ENCODE results near the gene KRT85.

The KRT85 gene

DNA sequence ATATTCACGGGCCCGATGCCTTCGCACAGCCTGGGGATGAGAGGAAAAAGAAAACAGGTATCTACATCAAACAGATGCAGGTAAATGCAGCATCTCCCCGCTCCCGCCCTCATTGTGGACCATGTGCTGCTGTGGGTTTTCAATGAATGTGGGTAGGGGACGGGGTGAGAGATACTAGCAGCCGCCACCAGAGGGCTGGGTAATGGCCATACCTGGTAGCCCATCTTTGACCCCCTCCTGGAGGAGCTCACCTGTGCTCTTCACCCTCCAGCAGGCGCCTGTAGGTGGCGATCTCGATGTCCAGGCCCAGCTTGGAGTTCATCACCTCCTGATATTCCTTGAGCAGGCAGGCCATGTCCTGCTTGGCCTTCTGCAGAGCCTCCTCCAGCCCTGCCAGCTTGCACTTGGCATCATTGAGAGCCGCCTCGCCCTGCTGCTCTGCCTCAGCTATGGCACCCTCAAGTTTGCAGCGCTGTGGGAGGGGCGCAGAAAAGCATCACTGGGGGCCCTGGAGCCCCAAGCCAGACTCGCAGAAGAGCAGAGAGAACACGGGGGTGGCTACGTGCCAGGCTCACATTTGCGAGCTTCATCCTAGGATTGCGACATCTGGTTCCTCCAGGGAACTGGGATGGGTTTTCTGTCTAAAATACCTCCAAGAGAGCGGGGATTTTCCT lies 28.6 kb upstream of the KRT85 start:
- H3K4me3 ChIP-seq (ENCODE audit: low read depth, low read length): no peak overlapping the region

DNA sequence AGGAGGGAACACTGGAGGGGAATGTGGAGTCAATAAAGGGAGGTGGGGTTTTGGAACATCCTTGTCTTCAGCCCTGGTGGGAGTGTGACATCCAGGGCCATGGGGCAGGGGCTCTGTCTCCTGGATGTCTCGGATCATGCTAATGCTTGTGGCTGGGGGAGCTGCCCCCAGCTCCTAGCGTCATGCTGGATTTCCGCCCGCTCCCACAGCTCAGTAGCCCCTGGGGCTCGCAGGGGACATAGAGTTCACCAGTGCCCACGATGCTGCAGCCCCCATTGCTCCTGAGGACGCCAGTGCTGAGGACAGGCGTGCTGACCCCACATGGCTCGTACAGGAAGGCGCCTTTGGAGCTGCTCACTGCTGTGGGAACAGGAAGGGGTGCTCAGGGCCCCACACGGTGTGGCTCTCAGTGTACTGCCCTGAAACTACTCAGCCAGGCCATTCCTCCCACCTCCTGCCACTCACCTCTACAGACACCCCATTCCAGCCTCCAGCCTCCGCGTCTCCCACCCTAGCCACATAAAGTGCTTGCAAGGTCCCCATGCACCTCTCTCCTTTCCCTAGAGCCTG lies 27.6 kb upstream of the KRT85 start:
- no peak overlapping the region for H3K4me3 ChIP-seq (ENCODE audit: low read depth, low read length)

DNA sequence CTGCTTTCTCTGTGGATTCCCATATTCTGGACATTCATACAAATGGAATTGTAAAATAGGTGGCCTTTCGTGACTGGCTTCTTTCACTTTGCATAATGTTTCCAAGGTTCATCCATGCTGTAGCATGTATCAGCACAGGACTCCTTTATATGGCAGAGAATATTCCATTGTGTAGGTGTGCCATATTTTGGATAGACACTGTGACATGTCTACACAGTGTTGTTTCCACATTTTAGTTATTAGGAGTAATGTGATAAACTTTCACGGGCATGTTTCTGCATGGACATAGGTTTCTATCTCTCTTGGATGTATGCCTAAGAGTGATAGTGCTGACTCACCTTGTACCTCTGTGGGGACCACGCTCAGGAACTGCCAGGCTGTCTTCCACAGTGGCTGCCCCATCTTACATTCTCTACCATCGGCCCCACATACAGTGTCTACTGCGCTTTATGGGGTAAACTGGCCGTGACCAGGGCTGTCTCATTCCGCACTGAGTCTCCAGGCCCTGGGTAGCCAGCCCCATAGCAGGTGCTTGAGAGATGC lies 25.3 kb upstream of the KRT85 start:
- no peak overlapping the region for H3K4me3 ChIP-seq (ENCODE audit: low read depth, low read length)

GRCh38 chr12:52391618-52392002 lies 24.3 kb upstream of the KRT85 start:
- H3K4me3 ChIP-seq (ENCODE audit: low read depth, low read length): no peak overlapping the region

DNA sequence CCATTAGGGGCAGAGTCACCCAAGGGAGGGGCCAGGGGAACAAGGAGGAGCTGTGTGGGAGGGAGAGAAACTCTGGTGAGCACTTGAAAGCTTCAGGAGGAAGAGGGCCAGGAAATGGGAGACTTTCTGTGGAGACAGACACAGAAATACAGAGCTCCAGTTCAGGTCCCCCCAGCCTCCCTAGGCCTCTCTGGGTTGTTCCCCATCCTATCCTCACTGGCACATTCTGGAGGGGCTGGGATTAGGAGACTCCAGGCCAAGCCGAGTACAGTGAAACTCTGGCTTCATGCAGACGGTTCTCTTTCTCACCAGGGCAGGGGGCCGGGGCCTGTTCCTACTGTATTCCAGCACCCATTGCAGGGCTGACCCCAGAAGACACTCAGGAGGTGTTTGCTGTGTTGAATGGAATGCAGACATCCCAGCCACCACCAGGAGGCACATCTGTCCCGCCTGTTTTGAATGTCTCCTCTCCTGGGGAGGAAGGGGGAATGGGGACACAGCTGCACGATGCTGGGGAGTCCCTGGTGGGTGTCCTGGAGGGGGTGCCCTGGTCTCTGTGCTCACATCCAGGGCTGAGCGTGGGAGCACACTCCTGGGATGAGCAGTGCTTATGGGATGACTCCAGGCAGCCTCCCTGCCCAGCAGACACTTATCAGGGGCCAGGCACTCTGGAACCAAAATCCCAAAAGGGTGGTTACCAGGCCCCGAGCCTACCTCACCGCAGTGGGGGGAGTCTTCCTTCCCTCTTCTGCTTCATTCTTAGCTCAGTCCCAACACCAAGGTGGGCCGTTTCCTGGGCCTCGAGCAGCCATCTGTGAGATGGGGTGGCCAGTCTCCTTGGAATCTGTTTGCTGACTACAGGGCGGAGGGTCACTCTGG lies 23.7 kb upstream of the KRT85 start:
- H3K4me3 ChIP-seq (ENCODE audit: low read depth, low read length): no peak overlapping the region

- no peak overlapping the region for H3K4me3 ChIP-seq (ENCODE audit: low read depth, low read length)
Measured at GRCh38 chr12:52389313-52390207, 22.3 kb upstream of the KRT85 start.

DNA sequence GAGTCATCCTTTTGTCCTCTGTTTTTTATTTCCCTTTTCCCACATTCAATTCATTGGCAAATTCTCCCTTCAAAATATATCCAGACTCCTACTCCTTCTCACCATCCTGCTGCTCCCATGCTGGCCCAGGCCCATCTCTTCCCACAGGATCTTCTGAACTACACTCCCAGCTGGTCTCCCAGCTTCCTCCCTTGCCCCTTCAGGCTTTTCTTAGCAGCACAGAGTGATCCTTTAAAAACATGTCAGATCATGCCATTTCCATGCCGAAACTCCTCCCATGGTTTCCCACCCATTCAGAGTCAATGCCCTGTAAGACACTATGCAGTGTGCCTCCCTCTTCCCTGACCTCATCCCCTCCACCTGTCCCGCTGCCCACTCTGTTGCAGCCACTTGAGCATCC lies 20.6 kb upstream of the KRT85 start:
- no peak overlapping the region for H3K4me3 ChIP-seq (ENCODE audit: low read depth, low read length)

- no peak within 1 kb of the TSS for H3K4me3 ChIP-seq (ENCODE audit: low read depth, low read length)
Measured at GRCh38 chr12:52385226-52385702, 18.0 kb upstream of the KRT85 start, which contains the start of gene KRT84. Gene KRT84, minus strand, starts transcription at chr12:52385652. Its CDS starts 67 bp downstream, at chr12:52385585.

DNA sequence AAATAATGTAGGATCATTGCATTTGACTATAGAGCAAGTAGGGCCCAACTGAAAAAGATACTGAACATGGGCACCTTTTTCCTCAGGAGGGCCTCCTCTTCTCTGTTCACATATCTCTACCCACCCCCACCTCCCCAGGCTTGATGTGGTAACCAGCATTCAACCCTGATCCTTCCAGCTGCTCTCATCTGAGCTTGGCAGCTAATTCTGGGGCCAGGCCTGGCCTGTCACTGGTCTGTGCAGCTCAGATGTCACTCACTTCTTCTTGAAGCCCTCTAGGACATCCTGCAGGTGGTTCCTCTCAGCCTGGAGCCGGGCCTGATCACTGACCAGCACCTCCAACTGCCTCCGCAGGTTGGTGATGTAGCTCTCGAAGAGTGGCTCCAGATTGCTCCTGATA lies 16.1 kb upstream of the KRT85 start:
- no peak overlapping the region for H3K4me3 ChIP-seq (ENCODE audit: low read depth, low read length)

DNA sequence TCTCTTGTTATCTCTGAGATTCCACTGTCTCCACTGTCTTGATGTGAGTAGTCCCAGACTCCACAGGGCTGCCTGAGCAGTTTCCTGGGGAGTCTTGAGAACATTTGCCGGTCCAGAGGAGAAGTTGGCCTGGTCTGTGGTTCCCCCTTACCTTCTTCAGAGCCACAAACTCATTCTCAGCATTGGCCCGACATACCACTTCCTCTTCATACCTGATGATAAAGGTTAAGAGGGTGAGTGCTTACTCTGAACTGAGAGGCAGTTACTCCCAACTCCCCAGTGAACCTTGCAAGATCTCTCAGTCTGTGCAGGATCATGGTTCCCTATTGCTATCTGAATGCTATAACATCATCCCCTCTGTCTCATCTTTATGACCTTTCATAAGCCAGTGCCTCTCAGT lies 15.6 kb upstream of the KRT85 start:
- no peak overlapping the region for H3K4me3 ChIP-seq (ENCODE audit: low read depth, low read length)

DNA sequence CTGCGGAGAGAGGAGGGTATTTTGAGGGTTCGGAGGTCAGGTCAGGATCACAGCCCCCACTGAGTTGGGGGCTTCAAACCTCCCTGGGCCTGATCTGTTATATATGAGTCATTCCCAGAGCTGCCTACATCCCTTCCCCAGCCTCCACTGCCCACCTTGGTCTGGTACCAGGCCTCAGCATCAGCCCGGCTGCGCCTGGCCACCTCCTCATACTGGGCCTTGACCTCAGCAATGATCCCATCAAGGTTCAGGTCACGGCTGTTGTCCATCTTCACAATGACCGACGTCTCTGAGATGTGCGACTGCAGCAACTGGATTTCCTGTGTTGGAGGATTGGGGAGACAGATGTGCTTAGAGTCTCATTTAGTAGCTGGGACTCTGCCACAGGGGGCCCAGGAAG lies 13.9 kb upstream of the KRT85 start:
- no peak overlapping the region for H3K4me3 ChIP-seq (ENCODE audit: low read depth, low read length)

DNA sequence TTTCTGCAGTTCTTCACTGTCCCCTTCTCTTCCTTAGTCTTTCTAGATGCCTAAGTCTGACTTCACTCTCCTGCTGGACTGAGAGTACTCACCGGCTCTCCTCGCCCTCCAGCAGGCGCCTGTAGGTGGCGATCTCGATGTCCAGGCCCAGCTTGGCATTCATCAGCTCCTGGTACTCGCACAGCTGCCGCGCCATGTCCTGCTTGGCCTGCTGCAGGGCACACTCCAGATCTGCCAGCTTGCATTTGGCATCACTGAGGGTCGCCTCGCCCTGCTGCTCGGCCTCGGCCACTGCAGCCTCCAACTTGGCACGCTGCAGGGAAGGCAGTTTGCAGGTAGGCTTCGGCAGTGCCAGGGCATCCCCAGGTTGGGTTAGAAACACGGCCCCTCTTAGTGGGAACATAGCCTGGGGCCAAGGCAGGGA lies 13.0 kb upstream of the KRT85 start:
- no peak overlapping the region for H3K4me3 ChIP-seq (ENCODE audit: low read depth, low read length)

DNA sequence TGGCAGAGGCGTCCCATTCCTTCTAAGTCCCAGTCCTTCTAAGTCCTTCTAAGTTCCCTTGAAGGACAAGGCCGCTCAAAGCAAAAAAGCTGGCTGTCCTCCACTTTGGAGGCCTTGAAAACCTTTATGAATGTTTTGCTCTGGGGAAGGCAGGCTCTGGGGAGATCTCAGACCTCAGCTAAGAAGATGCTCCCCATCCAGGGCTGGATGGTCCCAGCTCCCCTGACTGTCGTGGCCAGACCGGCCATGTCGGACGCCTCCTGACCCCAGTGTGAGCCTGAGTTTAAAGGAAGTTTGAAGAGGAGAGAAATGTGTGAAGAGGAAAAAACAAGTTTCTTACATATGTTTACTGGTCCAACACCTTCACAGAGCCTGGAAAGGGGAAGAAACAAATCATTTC lies 12.3 kb upstream of the KRT85 start:
- no peak overlapping the region for H3K4me3 ChIP-seq (ENCODE audit: low read depth, low read length)

GRCh38 chr12:52378091-52378490 lies 10.8 kb upstream of the KRT85 start:
- no peak overlapping the region for H3K4me3 ChIP-seq (ENCODE audit: low read depth, low read length)

- no peak overlapping the region for H3K4me3 ChIP-seq (ENCODE audit: low read depth, low read length)
Measured at GRCh38 chr12:52377266-52377665, 10.0 kb upstream of the KRT85 start.

DNA sequence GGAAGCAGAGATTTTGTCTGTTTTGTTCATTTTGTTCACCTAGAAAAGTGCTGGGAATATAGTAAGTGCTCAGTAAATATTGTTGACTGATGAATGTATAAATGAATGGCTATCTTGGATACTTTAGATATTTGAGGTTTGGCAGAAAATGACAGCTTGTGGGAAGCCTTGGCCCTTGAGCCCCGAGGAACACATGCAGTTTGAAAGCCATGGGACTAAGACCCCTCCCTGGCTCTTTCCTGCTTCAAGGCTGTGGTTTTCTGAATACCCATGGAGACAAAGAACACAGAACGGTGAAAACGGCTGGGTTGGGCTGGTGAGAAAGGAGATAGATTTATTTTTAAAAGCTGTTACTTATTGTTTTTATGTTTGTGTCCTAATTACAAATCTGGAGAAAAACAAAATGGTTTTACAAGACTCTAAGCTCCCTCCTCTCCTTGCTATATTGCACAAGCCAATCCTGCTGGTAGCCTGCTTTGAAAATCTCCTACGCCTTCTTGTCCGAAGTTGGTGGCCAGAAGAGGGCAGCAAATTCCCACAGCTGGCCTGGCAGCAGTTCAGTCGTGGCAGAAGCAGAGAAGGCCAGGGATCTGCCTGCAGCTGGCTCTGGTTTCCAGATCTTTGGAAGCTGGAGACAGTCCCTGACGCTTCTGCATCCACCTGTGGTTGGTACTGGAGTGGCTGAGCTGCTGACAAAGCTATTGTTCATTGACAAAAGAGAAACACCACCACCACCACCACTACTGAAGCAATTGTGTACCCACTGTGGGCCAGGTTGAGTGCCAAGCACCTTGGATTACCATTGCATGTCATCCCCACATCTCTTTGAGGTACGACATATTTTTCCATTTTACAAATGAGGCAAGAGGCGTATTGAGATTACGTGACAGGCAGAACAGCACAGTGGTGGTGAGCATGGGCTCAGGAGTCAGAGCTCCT lies 5.2 kb upstream of the KRT85 start:
- no peak overlapping the region for H3K4me3 ChIP-seq (ENCODE audit: low read depth, low read length)

DNA sequence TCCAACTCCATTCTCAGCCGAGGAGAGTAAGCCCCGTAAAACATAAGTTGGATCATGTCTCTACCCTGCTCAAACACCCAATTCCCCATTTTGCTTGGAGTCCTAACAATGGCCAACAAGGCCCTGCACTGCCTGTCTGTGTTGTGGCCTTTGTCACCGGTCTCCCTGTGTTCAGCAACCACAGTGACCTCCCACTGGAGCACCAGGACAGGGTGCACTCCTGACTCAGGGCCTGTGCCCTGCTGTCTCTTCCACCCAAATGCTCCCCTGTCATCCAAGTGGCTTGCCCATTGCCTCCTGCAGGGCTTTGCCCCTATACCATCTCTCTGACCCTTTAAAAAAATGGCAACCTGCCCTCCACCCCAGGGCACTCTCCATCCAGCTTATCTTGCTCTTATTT lies 4.4 kb upstream of the KRT85 start:
- no peak overlapping the region for H3K4me3 ChIP-seq (ENCODE audit: low read depth, low read length)

DNA sequence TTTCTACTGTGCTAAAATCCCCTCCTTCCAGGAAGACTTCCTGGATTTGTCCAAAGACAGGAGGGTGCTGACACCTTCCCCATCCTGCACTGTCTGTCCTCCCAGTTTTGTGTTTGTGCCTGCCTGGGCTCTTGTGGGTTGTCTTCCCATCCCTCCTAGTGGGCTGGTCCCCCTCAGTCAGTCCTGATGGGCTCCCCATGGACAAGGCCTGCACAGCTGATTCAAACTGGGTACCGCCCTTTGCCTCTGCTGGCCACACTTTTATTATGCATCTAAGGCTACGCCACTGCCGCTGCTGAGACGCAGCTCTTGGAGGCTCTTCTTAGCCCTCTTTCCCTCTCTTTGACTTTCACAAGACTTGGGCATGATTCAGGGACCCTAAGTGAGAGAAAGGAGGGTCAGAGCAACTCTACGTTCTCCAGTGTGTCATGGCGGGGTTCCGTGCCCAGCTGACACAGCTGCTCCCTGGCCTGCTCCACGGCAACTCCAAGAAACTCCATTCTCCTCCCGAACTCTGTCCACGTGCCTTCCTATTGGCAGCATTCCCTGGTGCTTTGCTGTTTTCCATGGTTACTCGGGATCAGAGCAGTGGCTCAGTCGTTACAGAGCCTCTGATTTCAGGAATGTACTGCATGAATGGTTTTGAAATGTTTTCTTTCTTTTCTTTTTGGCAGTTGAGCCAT lies 3.8 kb upstream of the KRT85 start:
- H3K4me3 ChIP-seq (ENCODE audit: low read depth, low read length): no peak overlapping the region

DNA sequence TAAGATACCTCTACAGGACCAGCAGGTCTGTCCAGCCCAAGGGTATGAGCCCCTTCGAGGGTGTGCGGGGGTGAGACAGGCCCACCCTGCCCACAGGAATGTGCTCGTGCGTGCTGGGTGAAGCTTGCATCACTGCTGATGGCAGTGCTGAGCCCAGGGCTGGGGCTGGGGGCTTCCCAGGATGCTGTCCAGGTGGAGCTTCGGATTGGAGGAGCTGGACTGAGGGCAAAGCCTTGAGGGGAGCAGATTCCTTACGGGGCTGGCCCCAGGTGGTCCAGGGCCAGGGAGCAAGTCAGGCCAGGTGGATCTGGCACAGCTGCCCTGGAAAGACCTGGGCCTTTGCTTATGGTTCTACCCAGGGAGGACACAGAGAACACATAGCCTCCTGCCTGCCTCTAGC lies 2.5 kb upstream of the KRT85 start:
- no peak overlapping the region for H3K4me3 ChIP-seq (ENCODE audit: low read depth, low read length)
